Measurements from ENCODE around the gene TEX38.
"Not testable (repeated sequence)": the region's sequence is repeated elsewhere in the genome, so short reads cannot be mapped to it uniquely, and the experiment has no call there.

TEX38 gene

GRCh38 chr1:46687921-46688509 is 16.4 kb downstream of the TEX38 start:
- no peak for DNase-seq (ENCODE audit: low read depth in 2 of 2)

GRCh38 chr1:46689356-46689755 is 17.7 kb downstream of the TEX38 start:
- DNase-seq (ENCODE audit: low read depth in 2 of 2), result no peak

GRCh38 chr1:46689897-46690296 is 18.2 kb downstream of the TEX38 start:
- DNase-seq (ENCODE audit: low read depth in 2 of 2), result no peak

- peak in 1 of 2 experiments; percentile 29 for DNase-seq (ENCODE audit: low read depth in 2 of 2)
Measured at GRCh38 chr1:46690931-46691421, 19.3 kb downstream of the TEX38 start.

GRCh38 chr1:46691997-46692790 is 20.5 kb downstream of the TEX38 start:
- DNase-seq (ENCODE audit: low read depth in 2 of 2), result no peak

- no peak for DNase-seq (ENCODE audit: low read depth in 2 of 2)
Measured at GRCh38 chr1:46692811-46693770, 21.4 kb downstream of the TEX38 start.

- not testable (repeated sequence) for DNase-seq (ENCODE audit: low read depth in 2 of 2)
Measured at GRCh38 chr1:46694676-46695075, 23.0 kb downstream of the TEX38 start.

- DNase-seq (ENCODE audit: low read depth in 2 of 2), result no peak
Measured at GRCh38 chr1:46697053-46697452, 25.4 kb downstream of the TEX38 start.

- no peak for DNase-seq (ENCODE audit: low read depth in 2 of 2)
Measured at GRCh38 chr1:46699666-46700065, 28.0 kb downstream of the TEX38 start.

- DNase-seq (ENCODE audit: low read depth in 2 of 2), result no peak
Measured at GRCh38 chr1:46703927-46704641, 32.4 kb downstream of the TEX38 start.

GRCh38 chr1:46705408-46705807 is 33.8 kb downstream of the TEX38 start:
- DNase-seq (ENCODE audit: low read depth in 2 of 2), result no peak

- DNase-seq (ENCODE audit: low read depth in 2 of 2), result no peak
Measured at GRCh38 chr1:46708121-46708520, 36.5 kb downstream of the TEX38 start.

- DNase-seq (ENCODE audit: low read depth in 2 of 2), result no peak
Measured at GRCh38 chr1:46714976-46715375, 43.3 kb downstream of the TEX38 start.

GRCh38 chr1:46717654-46718053 is 46.0 kb downstream of the TEX38 start:
- no peak for DNase-seq (ENCODE audit: low read depth in 2 of 2)

- DNase-seq (ENCODE audit: low read depth in 2 of 2), result no peak
Measured at GRCh38 chr1:46718340-46718726, 46.7 kb downstream of the TEX38 start.

- peak; percentile 60 to 66 for DNase-seq (ENCODE audit: low read depth in 2 of 2)
Measured at GRCh38 chr1:46718727-46719622, 47.3 kb downstream of the TEX38 start, which contains the start of gene EFCAB14. EFCAB14 (minus strand) TSS chr1:46719114; CDS start chr1:46718087, 1,027 bp downstream.

- no peak for DNase-seq (ENCODE audit: low read depth in 2 of 2)
Measured at GRCh38 chr1:46719689-46720088, 48.0 kb downstream of the TEX38 start.

- DNase-seq (ENCODE audit: low read depth in 2 of 2), result not testable (repeated sequence)
Measured at GRCh38 chr1:46720319-46720718, 48.7 kb downstream of the TEX38 start.

- no peak for DNase-seq (ENCODE audit: low read depth in 2 of 2)
Measured at GRCh38 chr1:46721204-46721603, 49.5 kb downstream of the TEX38 start.

GRCh38 chr1:46721686-46722205 is 50.1 kb downstream of the TEX38 start:
- DNase-seq (ENCODE audit: low read depth in 2 of 2), result no peak

All from fibroblast of skin of left quadriceps (primary cell).